PC-3 (cell line): ENCODE results near the gene TFDP1. TPM values are rescaled to one million over a fixed set of nuclear protein-coding genes. Genes with fewer than 3 reads are reported as not detected.

Experiments used
- ATAC-seq: fragments of 200-7000 bp; cut with Tn5 transposase; 2 replicates; pipeline ENCODE4 v1.9.1; 2020; ENCODE audit warnings: mild to moderate bottlenecking, moderate library complexity
- BruUV-seq: library from RNA; stranded (reverse); fragments of 400-500 nt; replicated peaks from 2 replicates; lab custom pipeline; 2021; lab: Mats Ljungman, UMichigan
- CTCF ChIA-PET: fragments of 300-600 bp; sonication (Branson Sonifier 250); formaldehyde crosslinking; loops from one replicate; lab custom pipeline; 2022; ENCODE audit warnings: antibody characterized with exemption; lab: Charles Lee
- POLR2A ChIA-PET: fragments of 300-600 bp; sonication (Branson Sonifier 250); formaldehyde crosslinking; loops from one replicate; lab custom pipeline; 2022; ENCODE audit warnings: antibody characterized with exemption; ENCODE audit not compliant: unreplicated experiment; lab: Charles Lee
- DNase-seq: peaks from one replicate; pipeline ENCODE4 v3.0.0-alpha.2; 2015
- H2AFZ ChIP-seq: fragments of 300-600 bp; sonication (generic); 2 replicates; pipeline ENCODE4 v1.6.0; 2016; ENCODE audit warnings: antibody characterized with exemption, low read length
- H3F3A ChIP-seq: fragments of 300-600 bp; sonication (generic); one replicate; pipeline ENCODE4 v1.6.0; 2017; ENCODE audit warnings: antibody characterized with exemption, low read length, control low read depth, mild to moderate bottlenecking; ENCODE audit not compliant: unreplicated experiment
- H3K27ac ChIP-seq: fragments of 300-600 bp; sonication (generic); 2 replicates; pipeline ENCODE4 v1.5.1; 2016; ENCODE audit warnings: mild to moderate bottlenecking, low read length
- H3K27me3 ChIP-seq: fragments of 300-600 bp; sonication (generic); 2 replicates; pipeline ENCODE4 v1.6.1; 2016; ENCODE audit warnings: low read length, mixed read lengths
- H3K36me3 ChIP-seq: fragments of 300-600 bp; sonication (generic); 2 replicates; pipeline ENCODE4 v1.6.1; 2016; ENCODE audit warnings: low read depth, mixed run types, low read length, mixed read lengths
- H3K4me1 ChIP-seq: fragments of 300-600 bp; sonication (generic); 2 replicates; pipeline ENCODE4 v1.5.1; 2016; ENCODE audit warnings: low read length; ENCODE audit not compliant: insufficient read depth
- H3K4me2 ChIP-seq: fragments of 300-600 bp; sonication (generic); 2 replicates; pipeline ENCODE4 v1.6.0; 2016; ENCODE audit warnings: low read length
- H3K4me3 ChIP-seq: fragments of 300-600 bp; sonication (generic); 2 replicates; pipeline ENCODE4 v1.5.1; 2016; ENCODE audit warnings: mild to moderate bottlenecking, low read length, mixed read lengths
- H3K79me2 ChIP-seq: fragments of 300-600 bp; sonication (generic); 2 replicates; pipeline ENCODE4 v1.6.1; 2017; ENCODE audit warnings: low read length, mixed read lengths
- H3K9ac ChIP-seq: fragments of 300-600 bp; sonication (generic); 2 replicates; pipeline ENCODE4 v1.6.0; 2016; ENCODE audit warnings: mild to moderate bottlenecking, low read length
- H3K9me2 ChIP-seq: fragments of 300-600 bp; sonication (generic); replicated peaks from 2 replicates; pipeline ENCODE4 v1.6.1; 2016; ENCODE audit warnings: mixed run types, low read length, mixed read lengths
- H3K9me3 ChIP-seq: fragments of 300-600 bp; sonication (generic); 2 replicates; pipeline ENCODE4 v1.6.1; 2016; ENCODE audit warnings: low read length, mixed read lengths
- H4K20me1 ChIP-seq: fragments of 300-600 bp; sonication (generic); 2 replicates; pipeline ENCODE4 v1.6.1; 2016; ENCODE audit warnings: low read length, mixed read lengths
- EZH2 ChIP-seq: fragments of 300-600 bp; sonication (generic); IDR thresholded peaks from one replicate; pipeline ENCODE4 v1.6.1; 2017; ENCODE audit warnings: antibody characterized with exemption, mild to moderate bottlenecking, low read length; ENCODE audit not compliant: unreplicated experiment
- EZH2phosphoT487 ChIP-seq: fragments of 300-600 bp; sonication (generic); IDR thresholded peaks from 2 replicates; pipeline ENCODE4 v1.6.1; 2018; ENCODE audit warnings: mild to moderate bottlenecking, antibody characterized with exemption, low read length, borderline replicate concordance
- intact Hi-C: fragments of 100-400 bp; cut with micrococcal nuclease; formaldehyde crosslinking; loops from 2 replicates; pipeline ENCODE4 v1.9.0; 2023
- total RNA-seq: library from RNA; depleted of rRNA; stranded (reverse); fragments of >200 nt; gene quantifications from 2 replicates; pipeline ENCODE4 v1.2.3, GENCODE V29; 2014
- TF ChIP-seq, protein P1 (sequence below): fragments of 300-600 bp; sonication (generic); conservative IDR thresholded peaks from 2 replicates; pipeline ENCODE4 v1.5.1; 2017; ENCODE audit warnings: antibody characterized with exemption, low read depth, mild to moderate bottlenecking, low read length

TFDP1 gene
- total RNA-seq, 1 experiment from 2014 or later: 89.5 TPM

- POLR2A ChIA-PET: no interaction called here
Measured at GRCh38 chr13:113669755-113670341, 85.3 kb downstream of the TFDP1 start.

DNA sequence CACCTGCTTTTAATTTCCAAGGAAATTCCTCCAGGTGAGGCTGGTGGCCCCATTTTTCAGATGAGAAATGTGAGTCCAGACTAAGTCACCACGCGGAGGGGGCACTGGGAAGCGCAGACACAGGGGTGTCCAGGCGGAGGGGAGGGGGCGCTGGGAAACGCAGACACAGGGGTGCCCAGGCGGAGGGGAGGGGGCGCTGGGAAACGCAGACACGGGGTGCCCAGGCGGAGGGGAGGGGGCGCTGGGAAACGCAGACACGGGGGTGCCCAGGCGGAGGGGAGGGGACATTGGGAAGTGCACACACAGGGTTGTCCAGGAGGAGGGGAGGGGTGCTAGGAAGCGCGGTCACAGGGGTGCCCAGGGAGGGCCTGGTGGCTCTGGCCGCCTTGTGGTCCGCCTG, 86.0 kb downstream of the TFDP1 start:
- Histone ChIP-seq H3F3A (no peaks in the 10 kb centered on the region), H4K20me1 (no peaks in the 10 kb centered on the region), H3K4me1 (no peaks in the 10 kb centered on the region), H3K36me3 (no peaks in the 10 kb centered on the region), H3K4me3 (no peak overlapping the region), H3K9me3 (no peaks in the 10 kb centered on the region), H3K27ac (no peak overlapping the region), H3K79me2 (no peaks in the 10 kb centered on the region), H3K4me2 (no peak overlapping the region), H3K9me2 (no peaks in the 10 kb centered on the region), H3K9ac (no peak overlapping the region), H2AFZ (no peak overlapping the region), H3K27me3 (no peaks in the 10 kb centered on the region)
- intact Hi-C loops: no loop called here
- TF ChIP-seq, protein P1, sequence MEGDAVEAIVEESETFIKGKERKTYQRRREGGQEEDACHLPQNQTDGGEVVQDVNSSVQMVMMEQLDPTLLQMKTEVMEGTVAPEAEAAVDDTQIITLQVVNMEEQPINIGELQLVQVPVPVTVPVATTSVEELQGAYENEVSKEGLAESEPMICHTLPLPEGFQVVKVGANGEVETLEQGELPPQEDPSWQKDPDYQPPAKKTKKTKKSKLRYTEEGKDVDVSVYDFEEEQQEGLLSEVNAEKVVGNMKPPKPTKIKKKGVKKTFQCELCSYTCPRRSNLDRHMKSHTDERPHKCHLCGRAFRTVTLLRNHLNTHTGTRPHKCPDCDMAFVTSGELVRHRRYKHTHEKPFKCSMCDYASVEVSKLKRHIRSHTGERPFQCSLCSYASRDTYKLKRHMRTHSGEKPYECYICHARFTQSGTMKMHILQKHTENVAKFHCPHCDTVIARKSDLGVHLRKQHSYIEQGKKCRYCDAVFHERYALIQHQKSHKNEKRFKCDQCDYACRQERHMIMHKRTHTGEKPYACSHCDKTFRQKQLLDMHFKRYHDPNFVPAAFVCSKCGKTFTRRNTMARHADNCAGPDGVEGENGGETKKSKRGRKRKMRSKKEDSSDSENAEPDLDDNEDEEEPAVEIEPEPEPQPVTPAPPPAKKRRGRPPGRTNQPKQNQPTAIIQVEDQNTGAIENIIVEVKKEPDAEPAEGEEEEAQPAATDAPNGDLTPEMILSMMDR: no peak
- TF ChIP-seq EZH2phosphoT487 (no peak), EZH2 (no peak)
- ChIA-PET POLR2A (no interaction called here), CTCF (no interaction called here)
- no peak for DNase-seq
- BruUV-seq: no TSS peak
- ATAC-seq: no peak

More at GRCh38 chr13:113669755-113670341, 85.3 kb downstream of the TFDP1 start:
- Histone ChIP-seq H3K27me3 (no peaks in the 10 kb centered on the region), H3K4me1 (no peaks in the 10 kb centered on the region), H3K4me2 (no peak overlapping the region), H3K4me3 (no peak overlapping the region), H3K9ac (no peak overlapping the region), H4K20me1 (no peaks in the 10 kb centered on the region), H3K79me2 (no peaks in the 10 kb centered on the region), H3K27ac (no peak overlapping the region), H3K9me2 (no peaks in the 10 kb centered on the region), H3K9me3 (no peaks in the 10 kb centered on the region), H2AFZ (no peak overlapping the region), H3F3A (no peaks in the 10 kb centered on the region), H3K36me3 (no peaks in the 10 kb centered on the region)
- CTCF ChIA-PET: no interaction called here
- no peak for ATAC-seq
- no peak for DNase-seq
- TF ChIP-seq, protein P1: no peak
- TF ChIP-seq EZH2phosphoT487 (no peak), EZH2 (no peak)
- BruUV-seq: no TSS peak
- intact Hi-C loops: no loop called here
